HG03558 (cell line): ENCODE results near the gene LRRTM3.

ENCODE experiments used
- ATAC-seq: cut with Tn5 transposase; IDR thresholded peaks from one replicate; pipeline ENCODE4 v1.9.1; 2021; ENCODE audit warnings: moderate number of reproducible peaks; ENCODE audit not compliant: unreplicated experiment; ENCODE audit errors: extremely low read depth

The LRRTM3 gene

DNA sequence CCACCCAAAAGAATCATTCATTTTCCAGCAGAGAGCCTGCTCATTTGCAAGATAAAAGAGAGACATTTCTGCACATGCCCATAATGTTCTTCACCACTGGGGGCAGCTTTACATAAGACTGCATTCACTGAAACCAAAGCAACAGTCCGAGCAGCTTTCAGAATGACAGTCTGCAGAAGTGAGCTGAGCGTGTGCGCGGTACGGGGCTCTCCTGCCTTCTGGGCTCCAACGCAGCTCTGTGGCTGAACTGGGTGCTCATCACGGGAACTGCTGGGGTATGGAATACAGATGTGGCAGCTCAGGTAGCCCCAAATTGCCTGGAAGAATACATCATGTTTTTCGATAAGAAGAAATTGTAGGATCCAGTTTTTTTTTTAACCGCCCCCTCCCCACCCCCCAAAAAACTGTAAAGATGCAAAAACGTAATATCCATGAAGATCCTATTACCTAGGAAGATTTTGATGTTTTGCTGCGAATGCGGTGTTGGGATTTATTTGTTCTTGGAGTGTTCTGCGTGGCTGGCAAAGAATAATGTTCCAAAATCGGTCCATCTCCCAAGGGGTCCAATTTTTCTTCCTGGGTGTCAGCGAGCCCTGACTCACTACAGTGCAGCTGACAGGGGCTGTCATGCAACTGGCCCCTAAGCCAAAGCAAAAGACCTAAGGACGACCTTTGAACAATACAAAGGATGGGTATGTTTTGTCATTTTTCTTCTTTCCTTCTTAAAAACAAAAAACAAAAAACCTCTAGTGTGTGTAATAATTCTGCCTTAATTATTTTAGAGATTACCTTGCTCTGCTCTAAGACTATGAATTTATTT is at the start of gene LRRTM3:
LRRTM3 (plus strand) TSS at position 141 of the 820 bp plus-strand sequence.
- peak; percentile 100 for ATAC-seq

DNA sequence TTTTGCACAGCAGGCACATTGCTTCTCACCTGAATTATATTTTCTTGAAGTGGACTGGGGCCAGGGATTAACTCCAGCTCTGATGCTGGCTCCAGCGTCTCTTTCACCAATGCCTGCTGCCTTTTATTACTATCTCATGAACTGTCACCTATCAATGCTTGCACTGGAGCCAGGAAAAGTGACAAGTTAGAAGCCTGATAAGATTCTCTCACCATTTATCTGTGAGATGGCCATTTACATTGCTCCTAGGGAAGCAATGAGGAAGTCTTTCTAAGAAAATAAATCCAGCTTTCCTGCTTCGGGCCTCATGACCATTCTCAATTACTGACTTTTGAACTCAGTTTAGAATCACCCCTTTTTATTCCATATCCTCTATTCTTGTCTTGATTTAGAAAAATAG is 48.5 kb upstream of the LRRTM3 start:
- ATAC-seq: no peak

DNA sequence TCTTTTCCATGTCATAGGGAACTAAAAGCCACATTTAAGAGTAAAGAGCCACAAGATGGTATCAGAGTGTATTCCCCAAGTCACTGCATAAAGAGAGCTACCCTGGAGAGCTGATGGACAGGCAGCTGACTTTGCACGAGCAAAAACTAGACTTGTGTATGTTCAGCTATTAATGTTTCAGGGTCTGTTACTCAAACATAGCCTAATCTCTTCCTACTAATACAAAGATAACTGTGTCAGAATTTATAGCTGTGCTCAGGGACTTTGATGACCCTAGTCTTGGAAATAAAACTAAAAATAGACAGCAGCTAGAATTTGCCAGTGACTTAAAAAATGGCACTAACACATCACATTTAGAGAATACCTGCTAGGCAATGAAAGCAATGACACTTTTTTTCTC is 45.5 kb upstream of the LRRTM3 start:
- no peak for ATAC-seq

DNA sequence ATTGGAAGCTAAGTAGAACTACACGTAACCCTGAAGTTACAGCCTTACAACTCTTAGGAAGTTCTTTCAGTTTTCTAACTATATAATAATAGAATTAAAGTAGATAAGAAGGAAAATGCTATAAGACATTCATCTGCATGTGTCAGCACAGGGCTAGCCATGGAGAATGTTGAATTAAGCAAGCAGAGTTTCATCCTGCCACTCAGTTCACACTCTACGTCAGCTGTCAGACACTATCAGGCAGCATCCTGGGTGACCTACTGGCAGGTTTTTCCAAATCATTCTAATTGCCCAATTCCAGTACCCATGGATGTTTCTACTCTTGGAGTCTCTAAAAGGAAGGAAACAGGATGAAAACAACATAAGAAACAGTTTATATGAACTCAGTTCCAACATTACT is 45.0 kb upstream of the LRRTM3 start:
- ATAC-seq: no peak

DNA sequence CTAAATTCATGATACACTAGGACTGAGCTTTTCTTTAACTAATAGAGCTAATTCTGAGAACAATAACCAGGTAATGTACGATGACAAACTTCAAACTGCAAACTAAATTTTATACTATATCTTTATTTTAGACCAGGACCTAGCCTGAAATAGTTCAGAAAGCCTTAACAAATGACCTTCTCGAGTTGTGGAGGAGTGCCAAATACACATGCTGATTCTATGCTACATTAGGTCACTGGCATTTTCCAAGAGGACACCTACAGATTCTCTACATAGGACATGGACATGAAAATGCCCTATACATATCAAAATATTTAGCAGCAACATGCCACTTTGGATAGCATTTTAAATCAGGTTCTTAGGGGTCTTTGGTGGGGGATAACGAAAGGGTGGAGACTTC is 44.0 kb upstream of the LRRTM3 start:
- ATAC-seq: no peak

DNA sequence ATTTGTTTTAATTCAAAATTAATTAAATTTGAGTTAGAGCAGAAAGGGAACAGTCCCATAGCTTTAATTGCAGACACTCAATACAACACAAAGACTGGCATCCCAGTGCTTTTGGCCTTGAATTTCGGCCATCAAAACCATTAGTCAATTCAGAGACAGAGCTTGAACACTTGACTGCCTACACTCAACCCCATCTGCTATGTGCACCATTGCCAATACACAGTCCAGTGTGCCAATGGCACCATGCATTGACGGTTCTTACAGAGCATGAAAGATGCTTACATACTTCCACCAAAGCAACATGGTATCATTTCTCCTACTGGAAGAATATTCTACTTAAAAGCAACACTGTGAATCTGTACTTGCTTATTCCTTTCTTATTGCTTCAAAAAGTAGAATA is 43.6 kb upstream of the LRRTM3 start:
- no peak for ATAC-seq

DNA sequence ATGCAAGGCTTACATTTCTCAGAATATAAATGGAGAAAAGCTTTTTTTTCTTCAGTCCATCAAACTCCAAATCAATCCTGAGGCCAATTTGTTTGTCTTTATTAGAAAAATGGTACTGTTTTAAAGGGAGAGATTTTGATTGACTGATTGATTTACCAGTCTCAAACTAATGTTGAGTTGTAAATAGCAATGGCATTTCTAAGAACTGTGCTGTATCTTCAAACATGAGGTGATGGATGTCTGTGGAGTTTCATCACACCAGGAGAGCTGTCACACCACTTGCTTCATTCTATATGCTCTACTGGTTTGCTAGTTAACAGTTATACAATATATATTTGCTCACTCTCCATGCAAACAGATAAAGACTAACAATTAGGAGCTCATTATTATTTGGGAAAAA is 39.0 kb upstream of the LRRTM3 start:
- ATAC-seq: no peak

DNA sequence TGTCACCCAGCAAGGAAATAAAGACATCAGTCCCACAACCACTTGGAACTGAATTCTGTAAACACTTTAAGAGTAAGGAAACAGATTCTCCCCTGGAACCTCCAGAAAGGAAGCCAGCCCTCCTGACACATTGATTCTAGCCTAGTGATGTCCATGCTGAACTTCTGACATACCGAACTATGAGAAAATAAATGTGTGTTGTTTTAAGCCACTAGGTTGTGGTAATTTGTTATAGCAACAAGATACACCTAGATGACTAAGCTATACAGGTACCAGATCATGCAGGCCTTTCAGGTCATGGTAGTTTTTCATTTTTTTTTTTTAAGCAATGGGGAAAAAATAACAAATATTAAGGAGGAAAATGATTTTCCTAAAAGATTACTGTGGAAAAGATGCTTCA is 37.6 kb upstream of the LRRTM3 start:
- no peak for ATAC-seq

DNA sequence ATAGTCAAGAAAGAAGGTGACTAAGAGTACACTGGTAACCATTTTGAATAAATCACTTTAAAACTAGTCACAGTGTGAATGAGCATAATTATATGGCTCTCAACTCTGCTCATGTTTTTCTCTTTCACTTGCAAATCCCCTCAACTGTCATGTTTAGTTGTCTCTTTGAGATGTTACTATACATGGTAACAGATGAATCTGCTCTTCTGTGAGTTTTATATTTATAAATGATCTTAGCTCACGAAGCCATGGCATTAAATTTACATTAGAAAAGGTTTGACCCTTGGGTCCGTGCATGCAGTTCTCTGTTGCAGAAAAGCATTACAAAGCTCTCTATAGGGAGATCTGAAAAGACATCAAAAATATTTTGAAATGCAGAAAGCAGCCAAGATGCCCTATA is 33.0 kb upstream of the LRRTM3 start:
- ATAC-seq: no peak

DNA sequence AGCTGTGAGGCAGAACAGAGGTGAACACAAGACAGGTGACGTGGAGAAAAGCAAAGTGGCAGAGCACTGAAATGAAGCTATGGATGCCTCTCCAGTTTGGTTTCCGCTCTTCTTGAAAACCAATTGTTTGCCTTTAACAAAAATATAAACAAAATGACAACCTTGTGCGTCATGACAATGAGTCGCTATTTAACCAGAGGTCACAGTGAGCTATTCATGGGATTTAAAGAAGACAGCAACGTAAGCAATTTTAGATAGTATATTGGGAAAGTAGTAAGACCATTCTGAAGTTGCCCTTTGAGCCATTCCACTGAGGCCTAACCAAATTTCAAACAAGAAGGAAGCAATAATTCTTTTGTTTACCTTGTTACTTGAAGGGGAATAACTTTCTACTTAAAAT is 15.2 kb upstream of the LRRTM3 start:
- no peak for ATAC-seq

DNA sequence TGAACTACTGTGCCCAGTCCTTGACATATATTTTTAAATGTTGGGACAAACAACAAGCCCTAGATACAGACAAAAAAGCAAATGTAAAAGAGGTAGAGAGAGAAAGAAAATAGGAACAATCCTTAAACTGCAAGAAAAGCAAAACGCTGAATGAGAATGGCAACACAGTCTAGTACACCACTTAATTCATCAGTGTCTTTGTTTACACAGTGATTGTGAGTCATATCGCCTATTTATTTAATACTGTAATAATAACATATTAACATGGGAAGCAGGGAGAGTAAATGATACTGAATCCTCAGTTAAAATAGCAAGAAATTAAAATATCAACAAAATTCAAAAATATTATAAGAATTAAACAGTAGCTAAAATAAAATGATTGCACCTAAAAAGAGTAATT is 9.8 kb upstream of the LRRTM3 start:
- no peak for ATAC-seq

DNA sequence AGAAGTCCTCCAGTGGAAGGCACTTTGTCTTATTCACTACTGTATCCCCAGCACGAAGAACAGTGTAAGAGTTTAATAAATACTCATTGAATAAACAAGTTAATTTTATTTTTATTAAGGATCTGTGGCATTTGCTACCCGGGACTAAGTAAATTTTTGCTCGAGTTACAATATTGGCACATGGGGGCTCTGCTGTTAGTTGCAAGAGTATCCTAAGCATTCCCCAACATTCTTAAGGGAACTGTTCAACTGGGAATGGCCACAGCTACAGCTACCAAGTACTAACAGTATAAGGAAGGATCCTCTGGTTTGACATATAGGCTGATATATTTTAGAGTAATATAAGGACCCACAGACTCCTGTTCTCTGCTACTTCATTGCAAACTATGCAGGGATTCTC is 8.7 kb upstream of the LRRTM3 start:
- no peak for ATAC-seq

DNA sequence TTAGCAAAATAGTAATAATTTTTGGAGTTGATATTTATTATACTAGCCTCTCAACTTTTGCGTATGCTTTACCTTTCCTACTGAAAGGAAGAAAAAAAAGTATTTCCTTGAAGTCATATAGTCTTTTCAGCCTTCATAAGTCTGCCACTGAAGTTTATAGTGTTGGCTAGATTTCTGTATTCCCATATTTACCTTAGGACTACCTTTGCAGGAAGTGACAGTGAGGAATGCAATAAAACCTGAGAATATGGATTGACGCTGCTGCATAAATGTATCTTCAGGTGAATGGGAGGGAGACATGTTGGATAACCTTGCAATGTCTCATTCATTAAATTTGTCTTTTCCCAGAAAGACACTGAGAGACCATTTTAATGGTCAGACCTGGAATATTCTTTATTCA is 6.6 kb upstream of the LRRTM3 start:
- ATAC-seq: no peak

DNA sequence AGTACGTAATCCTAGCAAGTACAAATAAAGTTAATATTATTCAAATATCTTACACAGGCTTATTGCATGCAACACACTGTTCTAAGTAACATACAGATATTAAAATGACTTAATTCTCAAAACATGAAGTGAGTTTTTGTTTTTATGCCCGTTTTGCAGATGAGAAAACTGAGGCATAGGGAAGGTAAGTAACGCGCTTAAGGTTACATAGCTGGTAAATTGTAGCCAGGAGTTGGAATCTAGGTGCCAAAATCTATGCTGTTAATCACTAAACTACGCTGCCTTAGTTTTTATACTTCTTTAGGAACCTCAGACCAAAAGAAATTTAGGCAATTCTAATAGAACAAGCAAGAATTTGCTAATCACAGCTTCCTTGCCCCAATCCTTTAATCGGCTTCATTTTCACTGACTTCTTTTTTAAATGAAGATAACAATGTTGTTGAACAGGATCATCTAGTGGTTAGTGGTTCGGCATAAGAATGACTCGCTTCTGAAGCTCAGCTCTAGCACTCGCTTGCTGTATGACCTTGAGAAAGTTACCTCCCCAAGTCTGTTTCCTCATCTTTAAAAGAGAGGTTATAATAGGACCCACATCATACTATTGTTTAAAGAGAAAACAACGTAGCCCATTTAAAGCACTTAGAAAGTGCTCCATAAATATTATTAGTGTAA is 1.0 kb upstream of the LRRTM3 start:
- ATAC-seq: no peak

DNA sequence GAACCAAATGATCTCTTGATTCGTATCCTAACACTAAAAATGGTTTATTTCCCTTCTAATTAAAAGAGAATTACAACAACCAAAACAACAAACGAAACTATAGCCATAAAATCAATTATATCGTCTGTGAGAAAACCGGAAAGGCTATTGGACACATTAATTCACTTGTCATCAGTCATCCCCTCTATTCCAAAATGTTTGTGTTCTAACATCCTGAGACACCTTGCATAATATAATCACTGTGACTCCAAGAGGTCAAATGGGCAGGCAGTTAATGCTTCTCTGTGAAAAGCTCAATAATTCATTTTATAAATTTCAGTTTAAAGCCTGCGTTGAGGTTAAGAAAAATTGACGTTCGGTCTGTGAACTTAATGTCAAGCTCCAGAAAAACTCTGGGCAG is 463 bp upstream of the LRRTM3 start:
- ATAC-seq: no peak

DNA sequence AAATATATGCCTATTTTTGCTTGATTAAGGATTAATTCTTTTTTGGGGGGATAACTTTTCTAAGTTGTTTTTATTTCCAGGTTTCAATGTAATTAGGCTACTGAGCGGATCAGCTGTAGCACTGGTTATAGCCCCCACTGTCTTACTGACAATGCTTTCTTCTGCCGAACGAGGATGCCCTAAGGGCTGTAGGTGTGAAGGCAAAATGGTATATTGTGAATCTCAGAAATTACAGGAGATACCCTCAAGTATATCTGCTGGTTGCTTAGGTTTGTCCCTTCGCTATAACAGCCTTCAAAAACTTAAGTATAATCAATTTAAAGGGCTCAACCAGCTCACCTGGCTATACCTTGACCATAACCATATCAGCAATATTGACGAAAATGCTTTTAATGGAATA is 1.0 kb downstream of the LRRTM3 start:
- ATAC-seq: no peak

DNA sequence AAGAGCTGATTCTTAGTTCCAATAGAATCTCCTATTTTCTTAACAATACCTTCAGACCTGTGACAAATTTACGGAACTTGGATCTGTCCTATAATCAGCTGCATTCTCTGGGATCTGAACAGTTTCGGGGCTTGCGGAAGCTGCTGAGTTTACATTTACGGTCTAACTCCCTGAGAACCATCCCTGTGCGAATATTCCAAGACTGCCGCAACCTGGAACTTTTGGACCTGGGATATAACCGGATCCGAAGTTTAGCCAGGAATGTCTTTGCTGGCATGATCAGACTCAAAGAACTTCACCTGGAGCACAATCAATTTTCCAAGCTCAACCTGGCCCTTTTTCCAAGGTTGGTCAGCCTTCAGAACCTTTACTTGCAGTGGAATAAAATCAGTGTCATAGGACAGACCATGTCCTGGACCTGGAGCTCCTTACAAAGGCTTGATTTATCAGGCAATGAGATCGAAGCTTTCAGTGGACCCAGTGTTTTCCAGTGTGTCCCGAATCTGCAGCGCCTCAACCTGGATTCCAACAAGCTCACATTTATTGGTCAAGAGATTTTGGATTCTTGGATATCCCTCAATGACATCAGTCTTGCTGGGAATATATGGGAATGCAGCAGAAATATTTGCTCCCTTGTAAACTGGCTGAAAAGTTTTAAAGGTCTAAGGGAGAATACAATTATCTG is 1.6 kb downstream of the LRRTM3 start:
- no peak for ATAC-seq

DNA sequence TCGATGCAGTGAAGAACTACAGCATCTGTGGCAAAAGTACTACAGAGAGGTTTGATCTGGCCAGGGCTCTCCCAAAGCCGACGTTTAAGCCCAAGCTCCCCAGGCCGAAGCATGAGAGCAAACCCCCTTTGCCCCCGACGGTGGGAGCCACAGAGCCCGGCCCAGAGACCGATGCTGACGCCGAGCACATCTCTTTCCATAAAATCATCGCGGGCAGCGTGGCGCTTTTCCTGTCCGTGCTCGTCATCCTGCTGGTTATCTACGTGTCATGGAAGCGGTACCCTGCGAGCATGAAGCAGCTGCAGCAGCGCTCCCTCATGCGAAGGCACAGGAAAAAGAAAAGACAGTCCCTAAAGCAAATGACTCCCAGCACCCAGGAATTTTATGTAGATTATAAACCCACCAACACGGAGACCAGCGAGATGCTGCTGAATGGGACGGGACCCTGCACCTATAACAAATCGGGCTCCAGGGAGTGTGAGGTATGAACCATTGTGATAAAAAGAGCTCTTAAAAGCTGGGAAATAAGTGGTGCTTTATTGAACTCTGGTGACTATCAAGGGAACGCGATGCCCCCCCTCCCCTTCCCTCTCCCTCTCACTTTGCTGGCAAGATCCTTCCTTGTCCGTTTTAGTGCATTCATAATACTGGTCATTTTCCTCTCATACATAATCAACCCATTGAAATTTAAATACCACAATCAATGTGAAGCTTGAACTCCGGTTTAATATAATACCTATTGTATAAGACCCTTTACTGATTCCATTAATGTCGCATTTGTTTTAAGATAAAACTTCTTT is 2.3 kb downstream of the LRRTM3 start:
- ATAC-seq: no peak

DNA sequence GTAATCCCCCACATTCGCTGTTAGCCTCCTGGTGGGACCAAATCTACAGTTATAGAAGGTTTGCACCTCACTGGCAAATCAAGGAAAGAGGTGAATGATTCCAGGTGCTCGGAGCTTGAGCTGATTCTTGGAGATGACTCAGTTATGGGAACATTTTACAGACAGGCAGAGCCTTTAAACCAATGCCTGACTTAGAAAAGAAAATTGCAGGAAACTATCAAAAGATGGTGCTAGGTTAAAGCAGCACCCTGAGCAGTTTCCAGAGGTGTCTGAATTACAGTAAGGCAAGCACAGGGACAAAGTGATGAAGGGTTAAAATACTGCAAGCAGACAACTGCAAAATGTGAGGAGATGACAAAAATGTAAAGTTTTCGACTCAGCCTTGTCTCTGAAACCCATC is 2.9 kb downstream of the LRRTM3 start:
- no peak for ATAC-seq

DNA sequence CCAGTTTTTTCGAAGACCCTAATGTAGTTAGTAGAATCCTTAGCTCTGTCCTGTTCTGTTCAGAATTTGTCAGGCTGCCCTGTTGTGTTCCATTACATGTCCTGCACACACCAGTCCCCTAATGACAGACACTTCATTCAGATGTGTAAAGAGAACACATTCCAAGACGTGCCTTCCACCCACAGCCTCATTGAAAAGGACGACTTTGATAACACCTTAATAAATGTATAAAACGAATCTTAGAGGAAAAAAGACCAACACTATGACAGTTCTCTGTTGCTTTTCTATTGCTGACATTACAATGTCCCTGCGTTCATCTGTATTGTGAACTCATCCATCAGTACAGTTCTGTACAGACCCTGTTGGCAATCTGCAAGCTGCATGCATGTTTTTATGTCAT is 3.5 kb downstream of the LRRTM3 start:
- no peak for ATAC-seq
